HCT116 (cell line): ENCODE results near the gene DUOXA1.

Experiments
- CBX3 ChIP-seq: IDR thresholded peaks from 2 replicates; pipeline ENCODE4 v1.6.1; 2012; ENCODE audit warnings: low read depth
- CTCF ChIP-seq, 3 experiments: fragments of 200-600 bp in 1 of 3; sonication (generic) in 1 of 3; IDR thresholded peaks in 2 of 3; conservative IDR thresholded peaks in 1 of 3; 2 replicates each; pipeline ENCODE4 v1.5.1; 2012 to 2017; ENCODE audit warnings: low read depth in 2 of 3, low read length in 2 of 3, antibody characterized with exemption in 1 of 3, borderline replicate concordance in 1 of 3, control low read depth in 1 of 3, mild to moderate bottlenecking in 1 of 3, mixed read lengths in 1 of 3, mixed run types in 1 of 3, moderate library complexity in 1 of 3; ENCODE audit not compliant: insufficient read depth in 1 of 3
- EZH2 ChIP-seq: fragments of 200-600 bp; sonication (generic); IDR thresholded peaks from 2 replicates; pipeline ENCODE4 v1.6.1; 2017; ENCODE audit warnings: antibody characterized with exemption, mixed run types
- FOSL1 ChIP-seq: IDR thresholded peaks from 2 replicates; pipeline ENCODE4 v1.6.1; 2012; ENCODE audit warnings: low read depth
- POLR2A ChIP-seq: IDR thresholded peaks from 2 replicates; pipeline ENCODE4 v1.7.0; 2011; ENCODE audit warnings: borderline replicate concordance; ENCODE audit not compliant: insufficient read depth, insufficient read length; ENCODE audit errors: extremely low read depth
- POLR2AphosphoS5 ChIP-seq: IDR thresholded peaks from 2 replicates; pipeline ENCODE4 v1.6.1; 2011; ENCODE audit warnings: mild to moderate bottlenecking, low read depth, low read length, moderate library complexity
- TF ChIP-seq, protein P1 (sequence below): IDR thresholded peaks from 2 replicates; pipeline ENCODE4 v1.6.1; 2012

DNA sequence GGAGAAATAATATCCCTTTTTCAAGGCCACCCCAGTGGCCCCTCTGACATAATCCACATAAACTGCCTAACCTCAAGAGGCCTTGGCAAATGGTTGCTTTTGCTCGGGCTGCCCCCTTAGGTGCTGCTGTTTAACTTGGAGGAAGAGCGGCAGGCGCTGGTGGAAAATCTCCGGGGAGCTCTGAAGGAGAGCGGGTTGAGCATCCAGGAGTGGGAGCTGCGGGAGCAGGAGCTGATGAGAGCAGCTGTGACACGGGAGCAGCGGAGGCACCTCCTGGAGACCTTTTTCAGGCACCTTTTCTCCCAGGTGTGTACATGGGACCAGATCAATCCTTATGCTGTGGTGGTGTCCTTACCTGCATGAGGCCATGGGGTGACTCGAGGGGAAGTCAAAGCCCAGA is 15.1 kb upstream of the DUOXA1 start:
- TF ChIP-seq, protein P1, sequence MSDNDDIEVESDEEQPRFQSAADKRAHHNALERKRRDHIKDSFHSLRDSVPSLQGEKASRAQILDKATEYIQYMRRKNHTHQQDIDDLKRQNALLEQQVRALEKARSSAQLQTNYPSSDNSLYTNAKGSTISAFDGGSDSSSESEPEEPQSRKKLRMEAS, result no peak
- TF ChIP-seq POLR2AphosphoS5, result no peak
- no peak for TF ChIP-seq EZH2
- no peak for TF ChIP-seq CTCF (IDR thresholded peaks at IDR 0.05 in 2 of 3, conservative IDR thresholded peaks at IDR 0.05 in 1 of 3; ENCODE audit: borderline replicate concordance in 1 of 3, insufficient read depth in 1 of 3, low read depth in 2 of 3, low read length in 2 of 3)
- no peak for TF ChIP-seq FOSL1
- no peak for TF ChIP-seq POLR2A
- TF ChIP-seq CBX3, result no peak
